Uterus (tissue), 4 donors: ENCODE data around the gene MTG1. TPM values are rescaled to one million over a fixed set of nuclear protein-coding genes. Genes with fewer than 3 reads are reported as not detected.

Source experiments
- DNase-seq, 2 donors: peaks; one replicate each; pipeline ENCODE4 v3.0.0-alpha.2; 2019 to 2020
- H3K27ac ChIP-seq, 2 donors: fragments of 200-600 bp; sonication (generic); 1 replicate in 1 of 2; 2 replicates in 1 of 2; pipeline ENCODE4 v1.5.1; 2016 to 2018
- H3K27me3 ChIP-seq, 2 donors: fragments of 200-600 bp; sonication (generic); one replicate each; pipeline ENCODE4 v1.5.1; 2018 to 2019; ENCODE audit warnings: control low read depth in 1 of 2
- H3K36me3 ChIP-seq, 2 donors: fragments of 200-600 bp; sonication (generic); one replicate each; pipeline ENCODE4 v1.5.1; 2019; ENCODE audit warnings: control low read depth in 1 of 2
- H3K4me1 ChIP-seq, 2 donors: fragments of 200-600 bp; sonication (generic); one replicate each; pipeline ENCODE4 v1.5.1; 2018 to 2019; ENCODE audit warnings: control low read depth in 1 of 2
- H3K4me3 ChIP-seq, 2 donors: fragments of 200-600 bp; sonication (generic); 1 replicate in 1 of 2; 2 replicates in 1 of 2; pipeline ENCODE4 v1.5.1; 2018 to 2019; ENCODE audit warnings: mild to moderate bottlenecking in 1 of 2
- H3K9me3 ChIP-seq, 2 donors: fragments of 200-600 bp; sonication (generic); one replicate each; pipeline ENCODE4 v1.5.1; 2019; ENCODE audit warnings: control low read depth in 1 of 2
- CTCF ChIP-seq, 4 experiments: fragments of 200-600 bp in 2 of 4; fragments of 450-650 bp in 2 of 4; sonication (generic) in 2 of 4; IDR thresholded peaks; one replicate each; pipeline ENCODE4 v1.5.1; 2016 to 2019; ENCODE audit warnings: antibody characterized with exemption in 4 of 4, mild to moderate bottlenecking in 2 of 4, moderate library complexity in 1 of 4
- POLR2A ChIP-seq, 2 donors: fragments of 450-650 bp; IDR thresholded peaks; one replicate each; pipeline ENCODE4 v1.6.1; 2016; ENCODE audit warnings: antibody characterized with exemption in 2 of 2, mild to moderate bottlenecking in 1 of 2, moderate library complexity in 1 of 2
- intact Hi-C: fragments of 100-400 bp; cut with DNase I; formaldehyde crosslinking; loops from one replicate; pipeline ENCODE4 v1.15.1; 2023; ENCODE audit warnings: low total_unique reads
- total RNA-seq, 4 donors: library from RNA; depleted of rRNA in 3 of 4; stranded (reverse); fragments of >200 nt in 3 of 4; gene quantifications; one replicate each; pipeline versions ENCODE4 v1.1.0 to v1.2.4, GENCODE V29; 2014 to 2023
- donor health status: DM: yes; HTN: yes; CAD: no.

MTG1 gene
- total RNA-seq, 4 donors from 2014 or later = 14.6 to 50.1 (median 32.6) TPM

- no peaks in the 10 kb centered on the region for H3K36me3 ChIP-seq
- no peak overlapping the region for H3K27ac ChIP-seq
- no peak for TF ChIP-seq CTCF (IDR thresholded peaks at IDR 0.05)
- H3K27me3 ChIP-seq = no peaks in the 10 kb centered on the region
- no peak for DNase-seq
- intact Hi-C loops = no loop called here
- H3K4me1 ChIP-seq = no peaks in the 10 kb centered on the region
- no peak overlapping the region for H3K4me3 ChIP-seq
- H3K9me3 ChIP-seq = no peaks in the 10 kb centered on the region
Observed at GRCh38 chr10:133353202-133353959, 40.6 kb upstream of the MTG1 start.

- H3K36me3 ChIP-seq = no peaks in the 10 kb centered on the region
- no peaks in the 10 kb centered on the region for H3K27me3 ChIP-seq
- H3K4me3 ChIP-seq = no peak overlapping the region
- no peaks in the 10 kb centered on the region for H3K4me1 ChIP-seq
- DNase-seq = no peak
- TF ChIP-seq CTCF (IDR thresholded peaks at IDR 0.05) (no peak), POLR2A (IDR thresholded peaks at IDR 0.05) (no peak)
- H3K9me3 ChIP-seq = no peaks in the 10 kb centered on the region
- no peak overlapping the region for H3K27ac ChIP-seq
- intact Hi-C loops = no loop called here
Observed at GRCh38 chr10:133353988-133354605, 39.9 kb upstream of the MTG1 start.

GRCh38 chr10:133354672-133355240, 39.2 kb upstream of the MTG1 start:
- H3K36me3 ChIP-seq = no peaks in the 10 kb centered on the region
- TF ChIP-seq CTCF (IDR thresholded peaks at IDR 0.05) = no peak
- TF ChIP-seq POLR2A (IDR thresholded peaks at IDR 0.05) = no peak
- no peak overlapping the region for H3K4me3 ChIP-seq
- H3K4me1 ChIP-seq = no peaks in the 10 kb centered on the region
- no peak overlapping the region for H3K27ac ChIP-seq
- no peaks in the 10 kb centered on the region for H3K27me3 ChIP-seq
- intact Hi-C loops = no loop called here
- H3K9me3 ChIP-seq = no peaks in the 10 kb centered on the region
- no peak for DNase-seq

- intact Hi-C loops = no loop called here
- Histone ChIP-seq H3K27ac (no peak overlapping the region), H3K36me3 (no peaks in the 10 kb centered on the region), H3K9me3 (no peaks in the 10 kb centered on the region), H3K4me3 (no peak overlapping the region), H3K27me3 (no peaks in the 10 kb centered on the region), H3K4me1 (no peaks in the 10 kb centered on the region)
- TF ChIP-seq CTCF (IDR thresholded peaks at IDR 0.05) = no peak
- no peak for TF ChIP-seq POLR2A (IDR thresholded peaks at IDR 0.05)
- no peak for DNase-seq
Observed at GRCh38 chr10:133355266-133355665, 38.7 kb upstream of the MTG1 start.

- Histone ChIP-seq H3K27me3 (no peaks in the 10 kb centered on the region), H3K9me3 (no peaks in the 10 kb centered on the region), H3K4me3 (no peak overlapping the region), H3K36me3 (no peaks in the 10 kb centered on the region), H3K4me1 (no peaks in the 10 kb centered on the region), H3K27ac (no peak overlapping the region)
- intact Hi-C loops = no loop called here
- TF ChIP-seq CTCF (IDR thresholded peaks at IDR 0.05) = no peak
- TF ChIP-seq POLR2A (IDR thresholded peaks at IDR 0.05) = no peak
- DNase-seq = no peak
Observed at GRCh38 chr10:133355991-133356390, 38.0 kb upstream of the MTG1 start.
